ENCODE data around the gene EFCAB12. TPM values are rescaled to one million over a fixed set of nuclear protein-coding genes. Genes with fewer than 3 reads are reported as not detected.

The EFCAB12 gene
- total and polyA plus RNA-seq, 2 of the 13 experiments (the other 11 are each of a cell fraction or from before 2014, with no cell fraction given), result 0.31 to 2.4 TPM

GRCh38 chr3:129367821-129368220 is 60.6 kb downstream of the EFCAB12 start:
- Histone ChIP-seq H2AFZ (ENCODE audit: low read length) (no peak overlapping the region), H3K27ac (ENCODE audit: extremely low read length, insufficient read depth, low read length) (no peak overlapping the region), H3K9me3 (ENCODE audit: low read length) (no peaks in the 10 kb centered on the region), H3K9ac (ENCODE audit: insufficient read depth, low read depth, low read length) (no peak overlapping the region), H4K20me1 (ENCODE audit: insufficient read depth, low read length) (no peaks in the 10 kb centered on the region), H3K36me3 (replicated peaks in 1 of 2; ENCODE audit: control insufficient read depth in 1 of 2, insufficient read depth in 2 of 2, low read length in 2 of 2) (no peaks in the 10 kb centered on the region), H3K4me2 (ENCODE audit: low read depth, low read length) (no peak overlapping the region), H3K4me3 (replicated peaks in 1 of 3; ENCODE audit: insufficient read depth in 1 of 3, low read depth in 2 of 3, low read length in 3 of 3) (no peak overlapping the region), H3K79me2 (ENCODE audit: insufficient read depth, low read length) (no peaks in the 10 kb centered on the region), H3K4me1 (ENCODE audit: insufficient read depth, low read length) (peaks cover 42% of the 10 kb centered on the region), H3K27me3 (ENCODE audit: control insufficient read depth in 1 of 2, insufficient read depth in 2 of 2, low read length in 2 of 2) (peaks cover 0 to 12% of the 10 kb centered on the region in 2 experiments; a peak in 2 of 5 replicates)
- in situ Hi-C loops (cut with HindIII; ENCODE audit: extremely low pct_ligation_motif_present, low pct_unique_long_range_greater_than_20kb) (no loop called here), intact Hi-C loops (cut with micrococcal nuclease; ENCODE audit: unreplicated experiment) (no loop called here)
- no peak for DNase-seq (ENCODE audit: low spot score)
- no peak for FAIRE-seq
- CTCF ChIA-PET (ENCODE audit: low intra/inter-chr PET ratio, low total read pairs), result no interaction called here
- WGBS (ENCODE audit: low lambda C conversion rate), result 25% methylated on average over 5 of the region's 5 CpGs
- POLR2A ChIA-PET, result no interaction called here
- no peak for ATAC-seq
- BruUV-seq (replicated peaks), result no TSS peak
- no peak for TF ChIP-seq JUNB (CRISPR knock-in tag; IDR thresholded peaks at IDR 0.05; ENCODE audit: borderline replicate concordance)
- no peak for TF ChIP-seq ZNF788 (CRISPR knock-in tag; IDR thresholded peaks at IDR 0.05; ENCODE audit: borderline replicate concordance)
- TF ChIP-seq JARID2 (CRISPR knock-in tag; IDR thresholded peaks at IDR 0.05; ENCODE audit: insufficient replicate concordance), result no peak
- TF ChIP-seq ZNF556 (CRISPR knock-in tag; IDR thresholded peaks at IDR 0.05; ENCODE audit: borderline replicate concordance), result no peak
- no peak for TF ChIP-seq PRDM10 (CRISPR knock-in tag; IDR thresholded peaks at IDR 0.05; ENCODE audit: low read depth)
- no peak for TF ChIP-seq ZNF362 (CRISPR knock-in tag; IDR thresholded peaks at IDR 0.05; ENCODE audit: borderline replicate concordance)
- no peak for TF ChIP-seq CHD2 (IDR thresholded peaks at IDR 0.05; ENCODE audit: low read depth, low read length)
- TF ChIP-seq ZNF644 (CRISPR knock-in tag; IDR thresholded peaks at IDR 0.05; ENCODE audit: low read depth), result no peak
- no peak for TF ChIP-seq STAT5B (CRISPR knock-in tag; IDR thresholded peaks at IDR 0.05)
- TF ChIP-seq ZNF263 (CRISPR knock-in tag; IDR thresholded peaks at IDR 0.05), result no peak
- TF ChIP-seq ATF7-NPFF (CRISPR knock-in tag; IDR thresholded peaks at IDR 0.05; ENCODE audit: low read depth), result no peak
- no peak for TF ChIP-seq KAT8 (CRISPR knock-in tag; IDR thresholded peaks at IDR 0.05)
- no peak for TF ChIP-seq ZNF724P (CRISPR knock-in tag; IDR thresholded peaks at IDR 0.05; ENCODE audit: borderline replicate concordance)
- no peak for TF ChIP-seq ETS1 (CRISPR knock-in tag; IDR thresholded peaks at IDR 0.05)
- no peak for TF ChIP-seq ZNF136 (CRISPR knock-in tag; IDR thresholded peaks at IDR 0.05; ENCODE audit: low read depth)

All from HepG2 (cell line).